Measurements from ENCODE around the gene ENPP6.
"Not testable (repeated sequence)": the region's sequence is repeated elsewhere in the genome, so short reads cannot be mapped to it uniquely, and the experiment has no call there.

ENPP6 gene

DNA sequence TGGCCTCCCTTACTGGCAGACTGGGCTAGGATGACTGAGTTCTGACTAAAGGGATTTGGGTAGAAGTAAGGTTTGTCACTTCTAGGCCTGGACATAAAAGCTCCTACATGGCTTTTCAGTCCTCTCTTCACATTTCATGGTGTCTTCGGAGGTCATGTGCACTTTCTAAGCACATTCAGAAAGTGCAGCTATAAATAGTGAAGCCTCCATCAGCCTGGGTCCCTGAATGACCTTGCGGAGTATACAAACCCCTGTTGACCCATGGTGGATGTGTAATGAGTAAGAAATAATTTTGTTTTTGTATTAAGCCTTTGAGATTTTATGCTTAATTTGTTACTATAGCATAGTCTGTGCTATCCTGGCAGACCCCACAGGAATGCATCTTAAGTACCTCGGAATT is 158.6 kb downstream of the ENPP6 start:
- no peak for DNase-seq

DNA sequence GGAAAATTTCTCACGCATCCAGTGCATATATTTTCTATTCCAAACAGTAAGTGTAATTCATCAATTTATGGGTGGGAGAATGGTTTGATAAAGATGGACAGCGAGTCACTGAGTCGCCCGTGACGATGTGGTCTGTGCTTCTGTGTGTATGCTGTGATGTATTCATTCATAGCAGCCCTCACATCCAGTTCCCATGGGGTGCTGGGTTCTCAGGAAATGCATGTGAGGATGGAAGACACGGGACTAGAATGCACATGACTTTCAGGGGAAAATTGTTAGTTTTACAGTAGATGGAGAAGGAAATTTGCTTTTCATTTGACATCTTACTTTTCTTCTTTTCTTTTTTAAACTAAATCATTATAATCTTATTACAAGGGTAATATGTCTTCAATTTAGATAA is 159.6 kb downstream of the ENPP6 start:
- DNase-seq, result no peak

DNA sequence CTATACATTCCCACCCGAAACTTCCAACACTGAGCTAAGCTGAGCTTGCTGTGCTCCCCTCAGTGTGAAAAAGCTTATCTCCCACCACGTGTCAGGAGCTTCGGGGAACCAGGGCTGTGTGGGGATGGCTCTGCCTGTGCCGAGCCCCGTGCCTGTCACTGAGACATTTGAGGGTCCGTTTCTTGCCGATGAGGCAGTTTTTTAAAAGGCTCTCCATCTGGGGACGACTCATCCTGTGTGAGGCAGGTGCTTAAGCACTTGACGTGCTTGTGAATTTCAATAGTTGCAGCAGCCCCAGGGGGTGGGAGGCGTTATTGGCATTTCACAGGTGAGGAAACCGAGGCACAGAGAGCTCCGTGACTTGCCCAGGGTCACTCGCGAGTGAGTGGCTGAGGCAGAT is 160.8 kb downstream of the ENPP6 start:
- no peak for DNase-seq

DNA sequence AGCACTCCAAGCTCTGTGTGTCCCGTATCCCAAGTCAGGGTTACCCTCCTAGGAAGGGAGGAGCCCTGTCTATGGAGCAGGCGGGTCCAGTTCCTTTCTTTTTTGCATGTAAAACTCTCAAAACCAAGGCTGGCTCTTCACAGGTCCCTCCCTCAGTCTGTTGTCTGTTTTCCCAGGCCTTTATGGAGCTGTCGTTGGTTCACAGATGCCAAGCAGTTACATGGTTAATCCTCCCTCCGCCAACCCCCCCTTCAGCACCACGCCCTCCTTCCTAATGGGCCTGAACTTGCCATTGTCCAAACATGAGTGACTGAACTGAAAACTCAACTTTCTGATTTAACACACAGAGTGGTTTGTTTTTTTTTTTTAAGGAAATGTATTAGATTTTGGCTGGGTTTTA is 164.2 kb downstream of the ENPP6 start:
- no peak for DNase-seq

DNA sequence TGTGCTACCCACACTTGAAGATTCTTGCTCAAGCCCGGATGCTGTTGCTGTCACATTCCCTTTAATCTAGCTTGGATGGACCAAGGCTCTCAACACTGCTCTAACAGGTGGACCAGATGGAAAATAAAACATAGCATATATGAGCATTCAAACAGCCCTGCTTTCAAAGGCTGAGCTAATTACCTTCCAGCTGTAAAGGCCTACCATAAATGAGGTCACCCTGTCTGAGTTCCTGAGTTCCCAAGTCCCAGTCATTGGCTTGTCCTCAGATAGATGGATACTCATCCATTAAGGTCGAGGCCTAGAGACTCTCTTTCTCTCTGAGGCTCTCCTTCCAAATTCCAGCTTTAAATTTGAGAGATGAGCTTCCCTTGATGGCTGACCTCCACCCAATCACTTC is 165.1 kb downstream of the ENPP6 start:
- no peak for DNase-seq

DNA sequence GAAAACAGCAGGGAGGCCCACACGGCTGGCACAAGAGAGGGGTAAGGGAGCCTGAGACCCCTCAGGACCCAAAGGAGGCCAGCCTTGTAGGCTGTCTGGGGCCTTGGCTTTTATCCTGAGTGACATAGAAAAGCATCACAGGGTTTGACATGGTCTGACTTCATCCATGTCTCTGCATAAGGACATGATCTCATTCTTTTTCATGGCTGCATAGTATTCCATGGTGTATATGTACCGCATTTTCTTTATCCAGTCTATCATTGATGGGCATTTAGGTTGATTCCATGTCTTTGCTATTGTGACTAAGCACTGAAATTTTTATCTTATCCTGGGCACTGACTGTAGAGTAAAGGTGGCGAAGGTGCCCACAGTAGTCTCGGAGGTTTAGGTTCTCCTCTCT is 166.4 kb downstream of the ENPP6 start:
- not testable (repeated sequence) for DNase-seq

DNA sequence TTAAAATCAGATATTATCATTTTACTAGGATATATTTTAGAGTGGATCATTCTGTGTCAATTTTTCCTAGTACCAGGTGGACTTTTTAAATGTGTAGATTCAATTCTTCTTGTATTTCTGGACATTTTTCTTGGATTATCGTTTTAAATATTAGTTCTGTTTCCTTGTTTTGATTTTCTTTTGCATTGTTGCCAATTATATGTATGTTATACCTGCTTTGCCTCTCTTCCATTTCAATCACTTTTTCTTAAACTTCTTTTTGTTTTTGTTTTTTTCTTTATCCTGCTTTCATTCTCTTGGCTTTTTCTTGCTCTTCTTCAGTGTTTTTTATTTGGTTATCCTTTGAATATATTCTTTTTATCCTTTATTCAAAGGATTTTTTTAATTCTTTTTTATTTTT is 171.5 kb downstream of the ENPP6 start:
- no peak for DNase-seq

DNA sequence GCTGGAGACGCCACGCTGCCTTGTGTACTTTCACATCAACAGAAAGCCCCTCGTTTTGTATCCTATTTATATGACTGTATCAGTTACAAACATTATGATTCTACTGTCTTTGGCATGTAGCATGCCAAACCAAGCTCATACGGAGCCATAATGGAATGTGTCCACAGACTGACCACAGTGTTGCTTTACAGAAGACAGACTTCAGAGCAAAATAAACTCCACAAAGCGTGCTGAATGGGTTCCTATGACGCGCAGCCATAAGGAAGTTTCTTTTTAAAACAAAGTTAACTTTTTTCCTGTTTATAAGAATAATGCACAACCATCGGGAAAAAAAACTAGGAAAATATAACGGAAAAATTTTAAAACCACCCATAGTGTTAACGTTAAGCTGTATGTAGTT is 176.5 kb downstream of the ENPP6 start:
- no peak for DNase-seq

DNA sequence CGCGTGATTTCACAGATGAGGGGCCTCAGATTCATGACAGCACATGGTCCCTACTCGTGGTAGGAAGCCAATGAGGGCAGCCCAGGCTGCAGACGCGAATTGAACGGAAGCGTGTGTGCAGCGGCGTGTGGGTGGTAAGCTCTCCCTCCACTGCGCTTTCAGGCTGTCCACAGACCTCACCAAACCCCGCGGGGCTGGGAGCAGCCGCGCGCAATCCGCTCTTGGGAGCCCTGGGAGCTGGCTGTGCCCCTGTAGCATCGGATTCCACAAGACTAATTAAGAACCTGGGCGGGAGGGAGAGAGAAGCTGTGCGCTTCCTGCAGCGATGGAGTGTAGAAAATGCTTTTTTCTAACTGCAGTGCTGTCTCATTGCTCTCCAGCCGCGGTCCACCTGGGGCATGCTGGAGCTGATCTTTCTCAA is 177.7 kb downstream of the ENPP6 start:
- peak; percentile 59 for DNase-seq

Data from right kidney (tissue), 1 donor.